ENCODE measurements around the gene CLDND1.
"Not testable (repeated sequence)": the region's sequence is repeated elsewhere in the genome, so short reads cannot be mapped to it uniquely, and the experiment has no call there.

GRCh38 chr3:98559769-98560168, 37.1 kb upstream of the CLDND1 start:
- TF ChIP-seq REST (IDR thresholded peaks at IDR 0.05; ENCODE audit: insufficient read depth in 1 of 2, low read depth in 2 of 2, low read length in 1 of 2); CTCF (IDR thresholded peaks at IDR 0.05); POLR2AphosphoS5 (IDR thresholded peaks at IDR 0.05; ENCODE audit: low read depth, low read length); SIN3A (IDR thresholded peaks at IDR 0.05; ENCODE audit: borderline replicate concordance, insufficient read depth, low read depth, low read length): not testable (repeated sequence)

Data from Panc1 (cell line).